ENCODE results near the gene ZNF280C. TPM values are rescaled to one million over a fixed set of nuclear protein-coding genes. Genes with fewer than 3 reads are reported as not detected.

Gene ZNF280C
- total and polyA plus RNA-seq, 2 donors from 2014 or later: 0.60 to 5.0 TPM

DNA sequence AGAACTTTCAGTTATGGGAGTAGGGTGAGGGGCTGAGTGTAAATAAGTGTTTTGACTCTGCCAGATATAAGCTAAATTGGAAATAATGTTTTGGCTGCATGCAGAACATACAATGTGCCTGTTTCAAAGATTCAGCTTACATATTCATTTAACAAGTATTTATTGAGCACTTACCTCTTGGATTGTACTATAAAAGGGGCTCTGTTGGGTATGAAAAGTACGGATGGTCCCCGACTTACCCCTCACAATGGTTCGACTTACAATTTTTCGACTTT lies 102.3 kb downstream of the ZNF280C start:
- Histone ChIP-seq H3K9me3 (ENCODE audit: control insufficient read depth in 2 of 3, insufficient read depth in 1 of 3, low read length in 3 of 3) (no peaks in the 10 kb centered on the region), H3K4me3 (ENCODE audit: low read length in 3 of 3) (peak overlapping the region; percentile 72 to 89 (median 84))
- FAIRE-seq: no peak

DNA sequence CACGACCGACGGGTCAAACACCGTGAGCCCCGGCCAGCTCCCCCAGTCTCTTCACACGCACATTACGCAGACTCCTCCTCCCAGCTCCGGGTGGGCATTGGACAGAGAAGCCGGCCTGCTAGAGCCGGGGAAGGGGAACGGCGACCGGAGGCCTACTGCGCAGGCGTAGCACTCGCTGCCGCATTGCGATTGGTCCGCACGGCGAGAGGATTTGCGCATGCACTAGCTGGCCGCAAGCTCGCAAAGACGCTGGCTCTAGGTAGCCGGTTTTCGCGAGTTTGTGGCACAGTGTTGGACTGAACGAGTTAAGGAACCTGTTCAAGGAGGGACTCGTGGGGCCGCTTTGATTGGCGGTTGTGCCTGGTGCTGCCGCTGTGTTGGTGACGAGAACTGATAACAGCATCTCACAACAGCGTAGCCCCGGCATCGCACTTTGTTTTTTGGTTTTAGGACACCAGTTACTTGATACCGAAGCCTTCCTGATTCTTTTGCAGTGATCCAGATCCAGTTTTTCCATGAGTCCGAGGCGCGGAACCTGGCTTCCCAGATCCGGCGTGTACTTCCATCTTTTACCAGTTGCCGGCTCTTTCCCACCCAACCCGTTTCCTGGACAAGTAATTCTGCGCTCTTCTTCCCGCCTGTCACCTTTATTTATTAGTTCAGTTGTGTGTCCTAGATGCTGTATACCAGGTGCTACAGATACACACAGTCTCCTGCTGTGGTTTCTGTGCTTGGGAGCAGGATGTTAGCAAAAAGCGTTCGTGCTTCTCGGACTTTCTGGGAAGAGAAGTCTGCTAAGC lies 102.8 kb downstream of the ZNF280C start, which contains the start of gene AIFM1:
TSS of gene AIFM1 (minus strand) at position 139 of the 800 bp plus-strand sequence. CDS start 185 bp downstream, outside the sequence.
- H3K4me1 ChIP-seq (ENCODE audit: control insufficient read depth in 2 of 3, insufficient read depth in 2 of 3, low read depth in 1 of 3, low read length in 3 of 3): peaks cover 0 to 2% (median 0%) of the 10 kb centered on the region in 3 donors
- H3K36me3 ChIP-seq (ENCODE audit: control insufficient read depth in 2 of 3, insufficient read depth in 3 of 3, low read length in 3 of 3): no peaks in the 10 kb centered on the region
- H3K27me3 ChIP-seq (ENCODE audit: control insufficient read depth, insufficient read depth, low read length): no peaks in the 10 kb centered on the region
- no peaks in the 10 kb centered on the region for H3K9me3 ChIP-seq (ENCODE audit: control insufficient read depth in 2 of 3, insufficient read depth in 1 of 3, low read length in 3 of 3)
- TF ChIP-seq, protein P1, sequence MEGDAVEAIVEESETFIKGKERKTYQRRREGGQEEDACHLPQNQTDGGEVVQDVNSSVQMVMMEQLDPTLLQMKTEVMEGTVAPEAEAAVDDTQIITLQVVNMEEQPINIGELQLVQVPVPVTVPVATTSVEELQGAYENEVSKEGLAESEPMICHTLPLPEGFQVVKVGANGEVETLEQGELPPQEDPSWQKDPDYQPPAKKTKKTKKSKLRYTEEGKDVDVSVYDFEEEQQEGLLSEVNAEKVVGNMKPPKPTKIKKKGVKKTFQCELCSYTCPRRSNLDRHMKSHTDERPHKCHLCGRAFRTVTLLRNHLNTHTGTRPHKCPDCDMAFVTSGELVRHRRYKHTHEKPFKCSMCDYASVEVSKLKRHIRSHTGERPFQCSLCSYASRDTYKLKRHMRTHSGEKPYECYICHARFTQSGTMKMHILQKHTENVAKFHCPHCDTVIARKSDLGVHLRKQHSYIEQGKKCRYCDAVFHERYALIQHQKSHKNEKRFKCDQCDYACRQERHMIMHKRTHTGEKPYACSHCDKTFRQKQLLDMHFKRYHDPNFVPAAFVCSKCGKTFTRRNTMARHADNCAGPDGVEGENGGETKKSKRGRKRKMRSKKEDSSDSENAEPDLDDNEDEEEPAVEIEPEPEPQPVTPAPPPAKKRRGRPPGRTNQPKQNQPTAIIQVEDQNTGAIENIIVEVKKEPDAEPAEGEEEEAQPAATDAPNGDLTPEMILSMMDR (IDR thresholded peaks at IDR 0.05; ENCODE audit: borderline replicate concordance, extremely low read depth, insufficient read depth): no peak
- peak within 1 kb of the TSS; percentile 96 to 97 for H3K27ac ChIP-seq (ENCODE audit: low read depth in 2 of 2, low read length in 2 of 2)
- DNase-seq (peak; percentile 94 to 97 (median 96)), FAIRE-seq (no peak)
- H3K4me3 ChIP-seq (ENCODE audit: low read length in 3 of 3): peak within 1 kb of the TSS; percentile 72 to 89 (median 84)
- intact Hi-C loops (cut with DNase I): no loop called here
- H3K9ac ChIP-seq (ENCODE audit: low read length in 3 of 3): peak within 1 kb of the TSS; percentile 43 to 84 (median 63)

More for the DNA sequence above, 102.3 kb downstream of the ZNF280C start:
- intact Hi-C loops (cut with DNase I): no loop called here
- no peak for DNase-seq
- H3K36me3 ChIP-seq (ENCODE audit: control insufficient read depth in 2 of 3, insufficient read depth in 3 of 3, low read length in 3 of 3): no peaks in the 10 kb centered on the region
- peaks cover 0 to 2% (median 0%) of the 10 kb centered on the region in 3 donors for H3K4me1 ChIP-seq (ENCODE audit: control insufficient read depth in 2 of 3, insufficient read depth in 2 of 3, low read depth in 1 of 3, low read length in 3 of 3)
- H3K27ac ChIP-seq (ENCODE audit: low read depth in 2 of 2, low read length in 2 of 2): peak overlapping the region; percentile 72 to 96
- peak overlapping the region; percentile 43 to 84 (median 55) for H3K9ac ChIP-seq (ENCODE audit: low read length in 3 of 3)
- TF ChIP-seq, protein P1 (IDR thresholded peaks at IDR 0.05; ENCODE audit: borderline replicate concordance, extremely low read depth, insufficient read depth): no peak
- no peaks in the 10 kb centered on the region for H3K27me3 ChIP-seq (ENCODE audit: control insufficient read depth, insufficient read depth, low read length)

DNA sequence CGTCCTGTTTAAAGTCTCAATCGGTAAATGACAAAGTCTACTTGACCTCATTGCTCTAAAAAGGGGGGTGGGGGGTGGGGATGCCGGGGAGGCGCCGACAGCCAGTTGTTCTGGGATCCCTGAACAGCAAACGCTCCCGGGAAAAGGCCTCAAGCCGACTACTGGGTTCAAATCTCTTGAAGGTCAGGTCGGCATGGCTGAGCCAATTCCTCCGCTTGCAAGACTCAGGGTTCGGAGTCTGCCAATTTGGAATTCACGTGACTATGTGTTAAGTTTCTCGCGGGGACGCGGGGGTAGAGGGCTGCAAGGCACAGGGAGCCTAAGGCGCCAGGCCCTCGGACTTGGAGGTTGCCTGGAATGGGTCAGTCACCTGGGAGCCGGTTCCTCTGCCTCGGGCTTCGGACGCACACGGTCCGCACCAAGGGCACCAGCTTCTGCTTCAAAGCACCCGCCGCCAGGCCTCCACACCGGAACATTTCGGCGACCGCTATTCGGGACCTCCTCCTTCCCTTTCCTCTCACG lies 103.5 kb downstream of the ZNF280C start:
- FAIRE-seq (no peak), DNase-seq (peak in 1 of 5 donors; percentile 50)
- TF ChIP-seq, protein P1 (IDR thresholded peaks at IDR 0.05; ENCODE audit: borderline replicate concordance, extremely low read depth, insufficient read depth): no peak

More for the DNA sequence above, 103.5 kb downstream of the ZNF280C start:
- Histone ChIP-seq H3K4me3 (ENCODE audit: low read length in 3 of 3) (peak overlapping the region; percentile 72 to 89 (median 84)), H3K27ac (ENCODE audit: low read depth in 2 of 2, low read length in 2 of 2) (peak overlapping the region; percentile 78 to 96), H3K27me3 (ENCODE audit: control insufficient read depth, insufficient read depth, low read length) (no peaks in the 10 kb centered on the region), H3K4me1 (ENCODE audit: control insufficient read depth in 2 of 3, insufficient read depth in 2 of 3, low read depth in 1 of 3, low read length in 3 of 3) (peaks cover 0 to 2% (median 0%) of the 10 kb centered on the region in 3 donors), H3K9me3 (ENCODE audit: control insufficient read depth in 2 of 3, insufficient read depth in 1 of 3, low read length in 3 of 3) (no peaks in the 10 kb centered on the region), H3K36me3 (ENCODE audit: control insufficient read depth in 2 of 3, insufficient read depth in 3 of 3, low read length in 3 of 3) (no peaks in the 10 kb centered on the region), H3K9ac (ENCODE audit: low read length in 3 of 3) (peak overlapping the region; percentile 33 to 84 (median 55))
- intact Hi-C loops (cut with DNase I): no loop called here

Measured in kidney (tissue), 14 donors.